Central memory CD4-positive, alpha-beta T cell (primary cell): ENCODE data around the gene ATG10.

Source experiments
- DNase-seq: peaks from one replicate; pipeline ENCODE4 v3.0.0; 2022

Gene ATG10

DNA sequence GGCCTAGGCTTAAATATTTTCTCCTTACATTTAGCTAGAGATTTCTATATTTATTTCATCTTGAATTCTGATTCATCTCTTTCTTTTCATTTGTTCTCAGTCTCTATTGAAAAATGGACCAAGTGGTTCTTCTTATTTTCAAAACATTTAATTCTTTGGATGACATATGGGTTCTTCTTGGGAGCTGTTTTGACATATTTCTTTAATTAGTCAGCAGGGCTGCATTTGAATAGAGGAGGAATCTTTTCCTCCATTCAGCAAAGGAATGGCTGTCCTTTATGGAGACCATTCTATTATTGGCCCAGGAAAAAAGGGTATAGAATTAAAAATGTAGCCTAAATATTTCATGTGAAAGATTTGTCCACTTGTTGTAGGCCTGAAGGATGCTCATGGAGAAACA, 196.5 kb downstream of the ATG10 start:
- DNase-seq: no peak

DNA sequence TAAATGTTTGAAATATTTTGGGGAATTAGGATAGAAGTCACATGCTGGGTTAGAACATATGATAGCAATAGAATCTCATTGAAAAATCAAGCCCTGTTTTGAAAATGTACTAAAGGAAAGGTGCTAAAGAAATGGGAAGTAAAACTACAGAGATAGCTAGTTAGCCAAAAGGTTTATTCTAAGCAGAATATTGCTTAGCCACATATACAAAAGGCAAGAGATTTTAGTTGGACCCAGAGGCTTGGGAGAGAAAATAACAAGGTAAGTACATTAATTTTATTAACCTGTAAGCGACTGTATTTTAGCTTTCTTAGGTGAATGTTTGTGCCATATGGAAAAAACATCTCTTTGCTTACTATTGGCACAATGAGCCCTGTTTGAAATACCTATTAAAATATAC, 198.1 kb downstream of the ATG10 start:
- DNase-seq: no peak

DNA sequence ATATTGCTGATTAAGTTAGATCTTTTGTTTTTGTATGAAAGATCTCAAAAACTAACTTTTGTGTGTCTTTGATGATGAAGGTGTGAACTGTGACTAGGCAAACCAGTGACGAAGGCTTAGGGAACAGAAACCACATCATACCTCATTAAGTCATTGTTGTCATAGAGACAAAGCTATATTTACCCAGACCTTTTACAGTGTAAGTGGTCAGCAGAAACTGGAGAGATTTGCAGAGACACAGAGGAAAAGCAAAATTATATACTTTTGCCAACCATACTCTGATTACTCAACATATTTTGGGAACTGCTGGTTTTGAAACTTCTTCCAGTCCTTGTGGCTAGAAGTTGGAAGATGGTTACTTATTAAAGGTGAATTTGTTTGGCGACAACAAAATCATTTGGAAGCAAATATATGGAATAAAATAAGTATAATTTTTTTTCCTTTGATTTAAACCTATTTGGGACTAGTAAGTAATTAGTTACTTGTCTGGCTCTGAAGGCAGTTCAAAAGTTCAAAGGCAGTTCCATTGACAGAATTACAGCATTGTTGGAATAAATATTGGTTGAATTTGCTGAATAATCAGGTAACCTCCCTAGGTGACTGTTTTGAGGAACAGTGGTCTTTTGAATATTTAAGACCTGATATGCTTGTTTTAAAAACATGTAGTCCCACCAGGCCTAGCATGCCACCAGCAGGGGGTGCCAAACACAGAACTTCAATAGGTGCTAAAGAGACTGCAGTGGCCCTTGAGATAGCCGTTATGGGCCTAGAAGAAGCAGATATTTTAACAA, 202.5 kb downstream of the ATG10 start:
- peak; percentile 27 for DNase-seq

DNA sequence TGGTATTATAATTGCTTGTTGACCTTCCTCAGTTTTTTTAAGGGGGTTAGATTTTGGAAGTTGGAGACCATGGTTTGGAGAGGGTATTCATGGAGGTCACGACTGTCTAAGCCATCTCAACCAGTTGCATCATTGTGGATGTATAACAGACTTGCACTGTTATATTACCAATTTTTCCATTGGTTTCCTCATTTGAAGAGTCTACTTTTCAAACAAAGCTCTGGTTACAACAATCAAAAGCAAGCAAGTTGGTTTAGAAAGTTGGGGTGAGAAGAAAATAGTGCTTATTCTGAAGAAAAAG, 203.0 kb downstream of the ATG10 start:
- no peak for DNase-seq

DNA sequence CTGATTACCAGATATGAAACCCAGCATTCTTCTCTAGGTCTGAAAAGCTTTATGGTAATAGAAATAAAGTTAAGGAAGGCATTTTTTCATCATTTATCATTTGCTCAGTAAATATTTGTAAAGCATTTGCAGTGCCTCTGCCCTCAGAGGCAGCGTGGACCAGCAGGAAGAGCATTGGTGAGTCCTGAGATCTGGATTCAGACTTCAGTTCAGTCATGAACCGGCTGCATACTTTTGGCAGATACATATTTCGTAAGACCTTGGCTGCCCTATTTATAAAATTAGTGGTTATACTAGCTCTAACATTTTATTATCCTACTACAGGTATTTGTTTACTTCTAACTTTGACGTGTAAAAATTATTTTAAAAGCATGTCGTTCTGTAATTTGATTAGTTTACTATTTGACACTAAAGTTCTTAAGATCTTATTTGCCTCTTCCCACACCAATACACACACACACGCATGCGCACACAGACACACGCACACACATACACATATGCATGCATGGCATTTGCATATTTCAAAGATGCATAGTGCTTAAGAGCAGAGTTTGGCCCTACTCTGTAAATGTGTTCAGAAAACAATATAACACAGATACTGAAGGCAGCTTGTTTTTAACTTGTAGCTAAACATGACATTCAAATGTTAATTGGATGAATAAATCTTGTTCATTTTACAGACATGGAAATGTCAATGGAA, 204.4 kb downstream of the ATG10 start:
- no peak for DNase-seq

DNA sequence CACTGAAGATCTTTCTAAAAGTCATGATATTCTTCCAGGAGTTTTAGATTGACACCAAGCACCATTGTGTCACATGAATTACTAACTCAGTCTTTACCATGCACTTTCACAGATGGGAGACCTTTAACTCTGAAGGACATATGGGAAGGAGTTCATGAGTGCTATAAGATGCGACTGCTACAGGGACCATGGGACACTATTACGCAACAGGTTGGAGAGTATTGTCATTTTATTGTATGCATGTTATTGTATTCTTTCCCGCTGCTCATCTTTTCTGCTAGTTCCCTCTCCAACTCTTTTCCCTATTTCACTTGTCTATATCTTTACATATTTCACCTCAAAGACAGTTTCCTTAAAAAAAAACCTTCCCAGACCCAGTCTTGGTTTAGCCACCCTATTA, 206.6 kb downstream of the ATG10 start:
- DNase-seq: no peak

DNA sequence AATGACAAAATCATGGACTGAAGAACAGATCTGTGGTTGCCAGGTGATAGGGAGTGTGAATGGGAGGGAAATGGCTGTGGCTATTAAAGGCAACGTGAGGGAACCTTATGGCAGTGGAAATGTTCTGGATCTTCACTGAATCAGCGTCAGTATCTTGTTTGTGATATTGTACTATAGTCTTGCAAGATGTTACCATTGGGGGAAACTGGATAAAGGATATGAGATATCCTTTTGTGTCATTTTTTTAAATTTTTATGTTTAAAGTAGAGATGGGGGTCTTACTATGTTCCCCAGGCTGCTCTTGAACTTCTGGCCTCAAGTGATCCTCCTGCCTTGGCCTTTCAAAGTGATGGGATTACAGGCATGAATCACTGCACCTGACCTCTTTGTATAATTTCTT, 210.8 kb downstream of the ATG10 start:
- no peak for DNase-seq

DNA sequence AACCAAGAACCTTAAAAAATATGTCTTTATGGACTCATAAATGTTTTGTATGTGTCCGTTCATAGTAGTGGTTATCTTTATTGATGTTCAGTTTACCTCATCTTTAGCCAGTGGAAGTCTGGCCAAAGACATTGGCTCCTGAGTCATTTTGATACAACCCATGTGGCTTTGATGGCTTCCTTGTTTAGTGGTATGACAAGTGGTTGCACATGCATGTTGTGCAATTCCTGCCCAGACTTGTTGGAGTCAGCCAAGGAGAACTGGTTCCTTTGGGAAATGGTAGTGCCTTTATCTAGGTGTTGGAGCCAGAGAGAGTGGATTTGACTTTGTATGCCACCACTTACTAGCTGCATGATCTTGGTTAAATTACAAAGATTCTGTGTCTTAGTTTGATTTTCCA, 212.0 kb downstream of the ATG10 start:
- DNase-seq: no peak

DNA sequence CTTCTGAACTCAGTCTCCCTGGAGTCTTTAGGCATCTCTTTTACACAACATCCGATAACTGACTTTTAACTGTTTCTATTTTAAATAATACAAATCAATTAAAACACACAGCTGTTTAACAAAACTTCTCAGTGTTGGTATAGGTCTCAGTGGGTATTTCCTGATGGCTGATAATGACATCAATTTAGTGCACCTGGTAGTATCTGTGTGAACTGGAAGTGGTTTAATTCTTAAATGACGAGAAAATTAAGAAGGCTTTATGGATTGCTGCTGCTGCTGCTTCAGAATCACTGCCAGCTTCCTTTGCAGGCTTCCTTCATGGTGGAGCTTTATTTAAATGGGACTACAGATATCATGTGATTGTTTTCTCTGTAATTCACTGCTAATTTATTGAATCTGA, 214.0 kb downstream of the ATG10 start:
- no peak for DNase-seq

DNA sequence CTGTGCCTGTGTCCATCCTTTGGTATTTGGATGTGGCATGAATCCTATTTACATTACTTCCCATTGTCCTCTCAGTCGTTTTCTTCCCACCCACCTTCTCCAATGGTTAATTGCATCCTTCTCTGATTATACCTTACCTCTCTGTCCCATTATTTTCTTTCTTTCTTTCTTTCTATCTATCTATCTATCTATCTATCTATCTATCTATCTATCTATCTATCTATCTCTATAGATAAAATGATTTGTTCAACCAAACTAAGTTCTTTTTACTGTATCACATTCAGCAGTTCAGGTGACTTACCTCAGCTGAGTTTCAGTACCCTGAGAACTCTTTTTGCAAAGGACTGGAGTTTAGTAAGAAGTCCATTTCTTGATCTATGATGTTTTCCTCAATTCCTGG, 225.7 kb downstream of the ATG10 start:
- no peak for DNase-seq

DNA sequence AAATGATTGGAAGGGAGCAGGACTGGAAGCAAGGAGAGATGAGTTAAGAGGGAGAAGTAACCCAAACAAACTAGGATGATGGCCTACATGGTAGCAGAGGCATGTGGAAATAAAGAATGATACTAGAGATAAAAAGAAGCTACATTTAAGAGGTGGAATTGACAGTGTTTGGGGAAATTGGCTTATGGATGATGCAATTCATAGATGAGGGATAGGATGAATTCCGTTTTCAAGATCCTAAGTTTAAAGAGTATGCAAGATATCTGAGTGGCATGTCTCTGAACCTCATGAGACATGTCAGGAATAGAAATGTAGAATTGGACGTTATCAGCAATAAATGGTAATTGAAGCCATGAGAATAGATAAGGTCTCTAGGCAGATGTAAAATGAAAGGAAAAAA, 232.7 kb downstream of the ATG10 start:
- no peak for DNase-seq

DNA sequence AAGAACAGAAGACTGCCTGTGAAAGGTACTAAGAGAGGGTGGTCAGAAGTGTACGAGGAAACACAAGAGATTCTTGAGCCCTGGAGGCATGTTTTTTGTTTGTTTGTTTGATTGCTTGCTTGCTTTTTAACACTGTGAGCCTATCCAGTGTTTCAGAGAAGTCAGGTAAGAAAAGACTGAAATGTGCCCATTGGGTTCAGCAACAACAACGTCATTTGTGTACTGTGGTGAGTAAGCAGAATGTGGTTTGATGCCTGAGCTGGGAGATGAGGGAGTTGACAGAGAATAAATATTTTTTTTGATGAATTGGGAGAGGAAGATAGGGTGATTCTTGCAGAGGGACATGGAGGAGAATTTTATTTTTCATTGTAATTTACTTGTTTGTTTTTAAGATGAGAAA, 233.2 kb downstream of the ATG10 start:
- no peak for DNase-seq

DNA sequence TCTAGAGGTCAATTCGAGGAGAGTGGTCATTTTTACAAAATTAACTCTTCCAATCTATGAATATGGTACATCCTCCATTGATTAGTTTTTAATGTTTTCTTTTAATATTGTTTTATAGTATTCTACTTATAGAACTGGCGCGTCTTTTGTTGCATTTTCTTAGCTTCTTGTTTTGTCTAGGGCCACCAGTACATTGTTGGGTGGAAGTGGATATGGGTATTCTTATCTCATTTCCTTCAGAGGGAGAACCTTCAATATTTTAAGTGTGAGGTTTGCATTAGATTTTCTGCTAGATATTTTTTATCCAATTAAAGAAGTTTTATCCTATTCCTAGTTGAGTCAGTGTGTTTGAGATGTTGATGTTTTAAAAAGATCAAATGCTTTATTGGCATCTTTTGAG, 236.5 kb downstream of the ATG10 start:
- DNase-seq: no peak

DNA sequence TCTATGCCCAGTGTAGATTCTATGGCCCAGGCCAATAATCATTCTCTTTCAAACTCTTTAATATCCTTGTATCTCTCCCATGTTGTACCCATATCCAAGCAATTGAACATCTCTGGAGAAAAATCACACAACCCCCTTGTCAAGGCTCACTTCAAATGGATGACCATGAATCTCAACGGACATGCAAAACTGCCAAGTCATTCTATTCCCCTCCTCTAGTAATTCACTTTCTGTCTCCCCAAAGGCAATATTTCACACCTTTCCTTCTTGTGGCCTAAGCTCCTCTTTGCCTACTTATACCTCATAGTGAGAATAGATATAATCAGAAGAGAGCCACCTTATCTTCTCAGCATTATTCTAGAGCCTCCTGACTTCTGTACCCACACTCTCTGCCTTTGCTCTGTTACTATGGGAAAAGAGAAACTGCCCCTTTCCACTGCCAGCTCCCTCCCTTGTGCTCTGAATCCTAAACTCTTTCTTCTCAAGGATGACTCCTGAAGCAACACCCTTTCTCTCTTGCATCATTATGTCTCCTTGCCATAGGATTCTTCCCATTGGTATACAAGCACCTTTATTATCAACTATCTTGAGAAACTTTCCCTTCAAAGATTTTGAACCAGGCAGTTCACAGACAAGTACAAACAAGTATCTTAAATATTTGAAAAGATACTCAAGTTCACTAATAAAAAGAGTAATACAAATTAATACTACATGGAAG, 240.2 kb downstream of the ATG10 start:
- DNase-seq: no peak

DNA sequence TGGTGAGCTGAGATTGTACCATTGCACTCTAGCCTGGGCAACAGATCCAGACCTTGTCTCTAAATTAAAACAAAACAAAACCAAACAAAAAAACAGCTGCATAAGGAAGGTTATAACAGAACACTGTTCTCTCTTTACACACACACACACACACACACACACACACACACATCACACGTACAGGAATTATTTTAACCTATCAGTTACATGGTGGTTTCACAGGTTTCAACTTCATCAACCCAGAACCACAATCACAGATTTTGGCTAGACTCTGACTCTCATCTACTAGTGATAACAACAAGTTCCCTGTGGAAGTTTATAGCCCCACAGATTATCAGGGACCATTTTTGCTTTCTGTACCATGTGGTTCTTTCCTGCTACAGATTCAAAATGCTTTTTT, 246.1 kb downstream of the ATG10 start:
- DNase-seq: no peak

DNA sequence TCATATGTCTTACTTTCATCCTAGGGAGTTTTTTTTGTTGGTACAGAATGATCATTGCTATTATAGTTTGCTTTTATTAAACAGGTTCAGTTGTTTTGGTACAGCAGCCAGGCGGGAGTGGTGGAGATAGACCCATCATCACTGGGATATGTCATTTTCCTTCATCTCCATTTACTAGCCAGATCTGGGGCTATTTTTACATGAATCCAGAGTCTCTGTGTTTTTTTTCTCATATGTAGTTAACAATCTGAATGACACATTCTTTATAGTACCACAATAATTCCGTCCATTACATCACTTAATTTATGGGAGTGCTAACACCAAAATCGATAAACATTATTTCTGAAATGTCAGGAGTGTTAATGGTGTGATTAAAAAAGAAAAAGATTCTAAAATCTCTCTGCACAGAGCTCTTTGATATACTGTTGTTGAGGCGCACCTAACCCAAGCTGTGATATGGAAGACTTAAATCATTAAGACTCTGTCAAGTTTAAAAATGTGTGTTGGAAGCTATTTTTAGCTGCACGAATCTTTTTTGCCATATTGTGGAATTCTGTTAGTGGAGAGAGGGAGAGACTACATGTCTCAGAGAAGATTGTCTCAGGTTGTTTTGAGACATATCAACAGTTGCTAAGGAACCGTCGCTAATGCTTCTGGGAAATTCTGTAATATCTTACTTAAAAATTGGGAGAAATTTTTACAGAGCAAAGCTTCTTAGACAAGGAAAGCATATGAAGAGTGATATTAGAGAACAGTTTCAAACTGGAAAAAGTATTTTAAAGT, 246.7 kb downstream of the ATG10 start:
- no peak for DNase-seq

DNA sequence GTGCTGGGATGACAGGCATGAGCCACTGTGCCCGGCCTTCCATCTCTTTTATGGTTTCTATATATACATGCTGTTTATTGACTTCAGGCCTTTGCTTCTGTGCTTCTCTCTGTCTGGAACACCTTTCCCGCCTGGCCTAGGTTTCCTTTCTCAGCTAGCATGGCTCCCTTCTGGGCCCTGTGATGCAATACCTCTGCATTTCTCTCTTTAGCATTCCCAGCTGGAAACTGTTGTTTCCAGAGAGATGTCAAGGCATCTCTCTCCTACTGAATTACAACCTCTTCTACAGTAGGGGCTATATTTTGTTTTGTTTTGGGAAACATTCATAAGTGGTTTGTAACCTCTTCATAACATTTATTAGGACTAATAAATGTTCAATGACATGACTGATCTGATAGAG, 249.2 kb downstream of the ATG10 start:
- DNase-seq: no peak

DNA sequence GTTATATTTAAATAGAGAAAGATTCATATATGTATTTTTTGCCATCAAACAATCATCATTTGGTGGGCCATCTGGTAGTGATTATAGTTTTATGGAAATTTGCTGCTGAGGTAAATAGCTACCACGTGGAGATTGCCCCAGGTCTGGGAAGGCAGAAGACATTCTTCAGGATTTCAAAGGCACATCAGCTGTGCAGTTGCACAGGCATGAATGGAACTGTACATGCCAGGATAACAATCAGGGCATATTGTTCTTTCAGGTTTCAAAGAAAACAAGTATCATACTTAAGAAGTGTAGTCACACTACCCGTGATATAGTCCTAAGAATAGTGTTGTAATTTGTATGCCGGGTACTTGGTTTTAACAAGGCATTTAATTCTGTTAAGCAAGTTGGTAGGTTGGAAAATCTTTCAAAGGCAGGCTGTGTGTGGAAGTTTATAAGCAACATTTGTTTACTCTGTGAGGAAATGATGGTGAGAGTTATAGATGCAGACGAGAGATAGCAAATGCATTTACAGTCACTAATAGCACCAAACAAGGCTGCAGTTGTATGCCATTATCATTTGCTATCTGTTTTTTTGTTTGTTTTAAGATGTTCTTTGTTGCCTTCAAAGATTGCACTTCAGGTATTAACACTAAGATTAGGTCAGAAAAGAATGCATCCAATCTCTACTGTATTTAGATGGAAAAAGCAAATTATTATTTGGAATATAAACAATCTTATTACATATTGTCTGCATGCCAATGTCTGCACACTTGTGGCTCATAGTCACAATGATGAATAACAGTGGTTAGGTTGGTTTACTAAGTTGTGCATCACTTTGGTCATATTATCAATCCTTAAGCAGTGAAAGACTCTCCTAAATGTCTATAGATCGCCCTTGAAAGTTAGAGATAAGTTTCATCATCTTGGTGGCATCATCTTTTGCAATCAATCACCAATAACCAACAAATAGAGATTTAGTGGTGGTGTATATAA, 251.1 kb downstream of the ATG10 start:
- DNase-seq: no peak

DNA sequence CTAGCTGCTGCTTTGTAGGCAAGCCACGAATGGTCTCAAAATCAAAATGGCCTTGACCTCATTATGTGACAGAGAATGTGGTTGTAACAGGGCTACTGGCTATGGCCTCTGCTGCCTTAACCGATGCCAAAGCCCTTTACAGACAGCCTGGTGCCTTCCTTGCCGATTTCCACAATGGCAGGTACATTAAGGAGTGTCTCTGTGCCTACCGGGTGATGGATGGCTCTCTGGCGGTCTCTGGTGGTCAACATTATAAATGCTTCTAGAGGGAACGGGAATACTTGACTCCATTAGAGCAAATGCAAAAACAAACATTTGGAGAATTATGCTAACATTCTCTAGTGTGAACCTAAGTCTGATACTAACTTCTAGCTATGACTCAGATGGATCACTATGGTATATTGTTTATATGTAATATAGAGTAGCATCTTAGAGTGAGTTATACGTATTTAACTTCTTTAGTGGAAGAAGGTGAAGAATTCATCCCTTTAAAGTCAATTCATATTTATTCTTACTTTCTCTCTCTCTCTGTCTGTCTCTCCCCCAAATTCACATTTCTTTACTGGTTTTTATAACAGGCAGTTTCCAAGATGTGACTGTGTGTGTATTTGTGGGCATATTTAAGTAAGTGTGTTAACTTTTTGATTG, 253.8 kb downstream of the ATG10 start:
- peak; percentile 54 for DNase-seq

DNA sequence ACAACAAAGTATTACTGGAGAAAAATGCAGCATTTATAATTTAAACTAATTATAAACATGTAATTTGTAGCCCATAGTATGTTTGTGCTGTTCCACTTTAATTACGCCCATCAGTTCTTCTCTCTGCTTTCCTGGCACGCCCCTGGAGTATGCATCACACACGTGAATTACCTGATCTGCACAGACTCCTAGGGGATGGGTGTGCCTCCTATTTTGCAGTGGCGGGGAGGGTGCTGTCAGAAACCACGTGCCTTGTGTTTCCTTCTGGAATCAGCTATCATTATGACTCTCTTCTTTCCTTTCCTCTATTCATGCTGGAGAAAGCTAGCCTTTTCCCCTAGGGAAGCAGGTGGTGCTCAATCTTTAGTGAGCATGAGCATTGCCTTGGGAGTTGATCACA, 263.1 kb downstream of the ATG10 start:
- DNase-seq: no peak

DNA sequence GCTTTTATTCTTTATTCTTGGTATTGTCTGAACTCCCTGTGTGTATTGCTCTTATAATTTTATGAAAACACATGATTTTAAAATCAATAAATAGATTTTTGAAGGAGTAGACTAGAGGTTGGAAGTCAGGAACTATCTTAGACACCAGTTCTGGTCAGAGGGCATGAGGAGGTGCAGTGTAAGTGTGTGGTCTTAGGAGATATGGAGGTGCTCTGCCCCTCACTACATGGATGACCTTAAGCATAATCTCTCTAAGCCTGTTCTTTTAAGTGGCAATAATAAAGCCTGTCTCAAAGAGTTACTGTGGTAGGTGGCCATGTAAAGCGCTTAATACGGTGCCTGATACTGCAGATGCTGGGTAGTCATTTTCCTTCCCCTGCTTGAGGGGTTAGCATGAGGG, 272.3 kb downstream of the ATG10 start:
- DNase-seq: no peak
